NT2/D1 (cell line): ENCODE data around the gene SIK2.
"Not testable (repeated sequence)": the region's sequence is repeated elsewhere in the genome, so short reads cannot be mapped to it uniquely, and the experiment has no call there.

Experiments used
- DNase-seq: peaks from one replicate; pipeline ENCODE4 v3.0.0-alpha.2; 2011; ENCODE audit warnings: low read depth, low spot score
- H3K27me3 ChIP-seq: 2 replicates; pipeline ENCODE4 v1.6.0; 2011; ENCODE audit warnings: mild to moderate bottlenecking; ENCODE audit not compliant: insufficient read length, insufficient read depth
- H3K36me3 ChIP-seq: 2 replicates; pipeline ENCODE4 v1.6.1; 2011; ENCODE audit warnings: mild to moderate bottlenecking, low read length, mixed read lengths; ENCODE audit not compliant: insufficient read depth, insufficient read length
- H3K4me1 ChIP-seq: 2 replicates; pipeline ENCODE4 v1.5.1; 2011; ENCODE audit not compliant: insufficient read depth, insufficient read length
- H3K4me3 ChIP-seq: 2 replicates; pipeline ENCODE4 v1.5.1; 2011; ENCODE audit warnings: low read depth; ENCODE audit not compliant: insufficient read length
- H3K9ac ChIP-seq: 2 replicates; pipeline ENCODE4 v1.6.0; 2011; ENCODE audit warnings: low read depth; ENCODE audit not compliant: insufficient read length
- H3K9me3 ChIP-seq: 2 replicates; pipeline ENCODE4 v1.5.1; 2011; ENCODE audit warnings: mild to moderate bottlenecking, low read length; ENCODE audit not compliant: insufficient read depth
- SUZ12 ChIP-seq: IDR thresholded peaks from 2 replicates; pipeline ENCODE4 v1.6.1; 2011; ENCODE audit not compliant: insufficient read length, insufficient read depth; ENCODE audit errors: extremely low read depth
- YY1 ChIP-seq: IDR thresholded peaks from 2 replicates; pipeline ENCODE4 v1.6.1; 2011; ENCODE audit not compliant: insufficient read length, insufficient read depth
- ZNF274 ChIP-seq: IDR thresholded peaks from 2 replicates; pipeline ENCODE4 v1.6.1; 2011; ENCODE audit warnings: mild to moderate bottlenecking, low read depth, low read length

SIK2 gene

GRCh38 chr11:111765984-111766833 is 164.0 kb downstream of the SIK2 start, which contains the start of gene PPP2R1B:
Gene PPP2R1B (minus strand): TSS chr11:111766389. CDS start chr11:111766361, 28 bp downstream.
- Histone ChIP-seq H3K27me3 (peaks cover 5% of the 10 kb centered on the region), H3K36me3 (peaks cover 36% of the 10 kb centered on the region), H3K4me3 (peak within 1 kb of the TSS; percentile 90), H3K4me1 (no peaks in the 10 kb centered on the region), H3K9ac (peak within 1 kb of the TSS; percentile 87), H3K9me3 (no peaks in the 10 kb centered on the region)
- peak; percentile 59 for DNase-seq
- TF ChIP-seq SUZ12 = no peak
- peak; percentile 57 for TF ChIP-seq YY1

GRCh38 chr11:111766834-111767142 is 164.5 kb downstream of the SIK2 start:
- peaks cover 7% of the 10 kb centered on the region for H3K27me3 ChIP-seq
- no peaks in the 10 kb centered on the region for H3K4me1 ChIP-seq
- H3K9ac ChIP-seq = peak overlapping the region; percentile 37
- H3K36me3 ChIP-seq = peaks cover 30% of the 10 kb centered on the region
- TF ChIP-seq SUZ12 (no peak), ZNF274 (no peak), YY1 (no peak)
- DNase-seq = no peak
- H3K9me3 ChIP-seq = no peaks in the 10 kb centered on the region
- peak overlapping the region; percentile 56 for H3K4me3 ChIP-seq

GRCh38 chr11:111770581-111771134 is 168.4 kb downstream of the SIK2 start:
- TF ChIP-seq SUZ12 = no peak
- TF ChIP-seq ZNF274 = no peak
- no peak for TF ChIP-seq YY1
- Histone ChIP-seq H3K27me3 (peaks cover 20% of the 10 kb centered on the region), H3K36me3 (no peaks in the 10 kb centered on the region), H3K9me3 (no peaks in the 10 kb centered on the region), H3K4me3 (no peak overlapping the region), H3K9ac (no peak overlapping the region), H3K4me1 (no peaks in the 10 kb centered on the region)
- no peak for DNase-seq

- DNase-seq = peak; percentile 33
- not testable (repeated sequence) for H3K9ac ChIP-seq, H3K9me3 ChIP-seq, H3K36me3 ChIP-seq, H3K4me1 ChIP-seq, H3K4me3 ChIP-seq
- H3K27me3 ChIP-seq = peaks cover 20% of the 10 kb centered on the region
These were observed 169.0 kb downstream of the SIK2 start for GRCh38 chr11:111771205-111771604.

- H3K36me3 ChIP-seq = no peaks in the 10 kb centered on the region
- H3K9ac ChIP-seq = no peak overlapping the region
- no peak overlapping the region for H3K4me3 ChIP-seq
- H3K4me1 ChIP-seq = no peaks in the 10 kb centered on the region
- H3K27me3 ChIP-seq = peaks cover 20% of the 10 kb centered on the region
- DNase-seq = no peak
- no peaks in the 10 kb centered on the region for H3K9me3 ChIP-seq
- TF ChIP-seq ZNF274 (no peak), YY1 (no peak), SUZ12 (no peak)
These were observed 170.3 kb downstream of the SIK2 start for GRCh38 chr11:111772535-111772934.

- Histone ChIP-seq H3K9me3 (no peaks in the 10 kb centered on the region), H3K36me3 (no peaks in the 10 kb centered on the region), H3K4me3 (no peak overlapping the region), H3K4me1 (no peaks in the 10 kb centered on the region), H3K9ac (no peak overlapping the region), H3K27me3 (peaks cover 15% of the 10 kb centered on the region)
- no peak for TF ChIP-seq YY1
- TF ChIP-seq ZNF274 = no peak
- TF ChIP-seq SUZ12 = no peak
- no peak for DNase-seq
These were observed 172.9 kb downstream of the SIK2 start for GRCh38 chr11:111774955-111775710.

GRCh38 chr11:111776398-111777093 is 174.3 kb downstream of the SIK2 start:
- DNase-seq = no peak
- TF ChIP-seq ZNF274 (no peak), SUZ12 (no peak), YY1 (no peak)
- Histone ChIP-seq H3K4me1 (no peaks in the 10 kb centered on the region), H3K36me3 (no peaks in the 10 kb centered on the region), H3K27me3 (peaks cover 15% of the 10 kb centered on the region), H3K9me3 (no peaks in the 10 kb centered on the region), H3K9ac (no peak overlapping the region), H3K4me3 (no peak overlapping the region)
